VCaP (cell line): ENCODE data around the gene ASPHD1.
"Not testable (repeated sequence)": the region's sequence is repeated elsewhere in the genome, so short reads cannot be mapped to it uniquely, and the experiment has no call there.

Experiments used
- H3K27ac ChIP-seq: fragments of 450-650 bp; 2 replicates; pipeline ENCODE4 v1.5.1; 2017
- TF ChIP-seq, protein P1 (sequence below): fragments of 450-650 bp; conservative IDR thresholded peaks from 2 replicates; pipeline ENCODE4 v1.5.1; 2017; ENCODE audit warnings: mild to moderate bottlenecking, moderate library complexity

The ASPHD1 gene

GRCh38 chr16:29881050-29881449 is 19.2 kb upstream of the ASPHD1 start:
- TF ChIP-seq, protein P1, sequence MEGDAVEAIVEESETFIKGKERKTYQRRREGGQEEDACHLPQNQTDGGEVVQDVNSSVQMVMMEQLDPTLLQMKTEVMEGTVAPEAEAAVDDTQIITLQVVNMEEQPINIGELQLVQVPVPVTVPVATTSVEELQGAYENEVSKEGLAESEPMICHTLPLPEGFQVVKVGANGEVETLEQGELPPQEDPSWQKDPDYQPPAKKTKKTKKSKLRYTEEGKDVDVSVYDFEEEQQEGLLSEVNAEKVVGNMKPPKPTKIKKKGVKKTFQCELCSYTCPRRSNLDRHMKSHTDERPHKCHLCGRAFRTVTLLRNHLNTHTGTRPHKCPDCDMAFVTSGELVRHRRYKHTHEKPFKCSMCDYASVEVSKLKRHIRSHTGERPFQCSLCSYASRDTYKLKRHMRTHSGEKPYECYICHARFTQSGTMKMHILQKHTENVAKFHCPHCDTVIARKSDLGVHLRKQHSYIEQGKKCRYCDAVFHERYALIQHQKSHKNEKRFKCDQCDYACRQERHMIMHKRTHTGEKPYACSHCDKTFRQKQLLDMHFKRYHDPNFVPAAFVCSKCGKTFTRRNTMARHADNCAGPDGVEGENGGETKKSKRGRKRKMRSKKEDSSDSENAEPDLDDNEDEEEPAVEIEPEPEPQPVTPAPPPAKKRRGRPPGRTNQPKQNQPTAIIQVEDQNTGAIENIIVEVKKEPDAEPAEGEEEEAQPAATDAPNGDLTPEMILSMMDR, result no peak
- no peak overlapping the region for H3K27ac ChIP-seq

GRCh38 chr16:29883987-29884386 is 16.3 kb upstream of the ASPHD1 start:
- H3K27ac ChIP-seq, result no peak overlapping the region
- TF ChIP-seq, protein P1, result no peak

DNA sequence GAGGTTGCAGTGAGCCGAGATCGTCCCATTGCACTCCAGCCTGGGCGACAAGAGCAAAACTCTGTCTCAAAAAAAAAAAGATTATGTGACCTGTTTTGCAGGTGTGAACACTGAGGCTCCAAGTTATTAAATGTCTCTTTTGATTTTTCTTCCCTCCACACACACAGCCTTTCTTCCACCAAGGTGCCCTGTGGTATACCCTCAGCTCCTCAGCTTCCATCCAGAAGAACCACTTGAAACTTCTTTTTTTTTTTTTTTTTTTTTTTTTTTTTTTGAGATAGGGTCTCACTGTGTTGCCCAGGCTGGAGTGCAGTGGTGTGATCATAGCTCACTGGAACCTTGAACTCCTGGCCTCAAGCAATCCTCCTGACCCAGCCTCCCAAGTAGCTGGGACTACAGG is 10.9 kb upstream of the ASPHD1 start:
- H3K27ac ChIP-seq, result not testable (repeated sequence)

GRCh38 chr16:29891525-29892457 is 8.5 kb upstream of the ASPHD1 start:
- no peak overlapping the region for H3K27ac ChIP-seq
- TF ChIP-seq, protein P1, result no peak

GRCh38 chr16:29892458-29892813 is 7.9 kb upstream of the ASPHD1 start:
- H3K27ac ChIP-seq, result no peak overlapping the region
- TF ChIP-seq, protein P1, result no peak

DNA sequence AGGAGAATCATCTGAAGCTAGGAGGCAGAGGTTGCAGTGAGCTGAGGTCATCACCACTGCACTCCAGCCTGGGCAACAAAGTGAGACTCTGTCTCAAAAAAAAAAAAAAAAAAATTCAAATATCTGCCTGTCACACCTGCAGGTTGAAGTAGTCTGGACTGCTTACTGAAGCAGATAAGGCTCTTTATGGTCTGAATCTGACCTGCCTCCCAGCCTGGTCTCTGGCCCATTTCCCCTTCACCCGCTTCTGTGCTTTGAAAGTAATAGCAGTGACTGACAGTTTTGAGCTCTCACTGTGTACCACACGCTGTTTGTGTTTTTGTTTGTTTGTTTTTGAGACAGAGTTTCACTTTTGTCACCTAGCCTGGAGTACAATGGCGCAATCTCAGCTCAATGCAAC is 6.7 kb upstream of the ASPHD1 start:
- no peak overlapping the region for H3K27ac ChIP-seq
- TF ChIP-seq, protein P1, result no peak

DNA sequence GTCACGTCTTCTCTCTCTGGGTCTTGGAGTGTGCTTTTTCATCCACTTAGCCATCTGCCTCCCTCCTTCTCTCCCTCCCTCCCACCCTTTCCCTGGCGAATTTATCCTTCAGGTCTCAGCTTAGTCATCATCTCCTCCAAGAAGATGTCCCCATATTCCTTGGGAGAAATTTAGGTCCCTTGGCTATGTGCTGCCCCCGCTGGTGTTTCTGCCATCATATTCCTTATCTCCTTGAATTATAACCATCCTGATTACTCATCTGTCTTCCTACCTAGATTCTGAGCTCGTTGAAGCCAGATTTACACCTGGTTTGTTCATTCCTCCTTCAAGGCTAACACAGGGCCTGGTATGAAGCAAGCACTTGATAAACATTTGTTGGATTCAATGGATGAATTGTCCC is 5.9 kb upstream of the ASPHD1 start:
- H3K27ac ChIP-seq, result no peak overlapping the region
- TF ChIP-seq, protein P1, result no peak

GRCh38 chr16:29896841-29897240 is 3.4 kb upstream of the ASPHD1 start:
- TF ChIP-seq, protein P1, result no peak
- no peak overlapping the region for H3K27ac ChIP-seq
